ENCODE results near the gene ALK.

DNA sequence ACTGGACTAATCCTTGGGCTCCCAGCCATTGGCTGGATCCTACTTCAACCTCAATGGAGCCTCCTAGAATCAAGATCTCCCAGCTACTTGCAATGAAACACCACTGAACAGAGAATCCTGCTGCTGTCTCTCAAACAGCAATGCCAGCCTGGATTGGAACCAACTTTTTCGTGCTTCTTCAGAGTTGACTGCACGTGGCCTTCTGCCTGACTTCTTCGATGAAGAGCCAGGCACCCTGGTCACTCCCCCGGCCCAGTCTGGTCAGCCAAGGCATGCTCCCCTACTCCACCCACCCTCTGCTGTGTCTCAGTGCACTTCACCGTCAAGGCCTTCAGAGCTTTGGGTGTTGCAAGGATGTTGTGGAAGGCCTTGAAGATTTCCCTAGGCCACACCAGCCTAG is 657.5 kb downstream of the ALK start:
- TF ChIP-seq, protein P1, sequence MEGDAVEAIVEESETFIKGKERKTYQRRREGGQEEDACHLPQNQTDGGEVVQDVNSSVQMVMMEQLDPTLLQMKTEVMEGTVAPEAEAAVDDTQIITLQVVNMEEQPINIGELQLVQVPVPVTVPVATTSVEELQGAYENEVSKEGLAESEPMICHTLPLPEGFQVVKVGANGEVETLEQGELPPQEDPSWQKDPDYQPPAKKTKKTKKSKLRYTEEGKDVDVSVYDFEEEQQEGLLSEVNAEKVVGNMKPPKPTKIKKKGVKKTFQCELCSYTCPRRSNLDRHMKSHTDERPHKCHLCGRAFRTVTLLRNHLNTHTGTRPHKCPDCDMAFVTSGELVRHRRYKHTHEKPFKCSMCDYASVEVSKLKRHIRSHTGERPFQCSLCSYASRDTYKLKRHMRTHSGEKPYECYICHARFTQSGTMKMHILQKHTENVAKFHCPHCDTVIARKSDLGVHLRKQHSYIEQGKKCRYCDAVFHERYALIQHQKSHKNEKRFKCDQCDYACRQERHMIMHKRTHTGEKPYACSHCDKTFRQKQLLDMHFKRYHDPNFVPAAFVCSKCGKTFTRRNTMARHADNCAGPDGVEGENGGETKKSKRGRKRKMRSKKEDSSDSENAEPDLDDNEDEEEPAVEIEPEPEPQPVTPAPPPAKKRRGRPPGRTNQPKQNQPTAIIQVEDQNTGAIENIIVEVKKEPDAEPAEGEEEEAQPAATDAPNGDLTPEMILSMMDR (conservative IDR thresholded peaks at IDR 0.05; ENCODE audit: low read depth, low read length): no peak
- TF ChIP-seq EZH2 (IDR thresholded peaks at IDR 0.05; ENCODE audit: low read length, unreplicated experiment): no peak
